Epithelial cell of esophagus (primary cell): Measurements from ENCODE around the gene NAV1.
A peak's percentile ranks its signal among the peaks of the same experiment; 100 is the strongest.

ENCODE experiments used
- DNase-seq: peaks from one replicate; pipeline ENCODE4 v3.0.0; 2010; ENCODE audit warnings: low read depth
- H3K4me3 ChIP-seq: 2 replicates; pipeline ENCODE4 v1.5.1; 2011; ENCODE audit warnings: mild to moderate bottlenecking, low read length, control low read depth
- CTCF ChIP-seq: IDR thresholded peaks from 2 replicates; pipeline ENCODE4 v1.5.1; 2011; ENCODE audit warnings: low read depth, mild to moderate bottlenecking, low read length, control low read depth, inconsistent platforms; ENCODE audit not compliant: insufficient read depth; ENCODE audit errors: missing control alignments

NAV1 gene

GRCh38 chr1:201495551-201496295 lies 43.2 kb upstream of the NAV1 start:
- no peak overlapping the region for H3K4me3 ChIP-seq
- DNase-seq, result peak; percentile 78
- no peak for TF ChIP-seq CTCF

- no peak for TF ChIP-seq CTCF
- H3K4me3 ChIP-seq, result no peak overlapping the region
- no peak for DNase-seq
Observed at GRCh38 chr1:201496296-201496690, 42.6 kb upstream of the NAV1 start.

- DNase-seq, result no peak
- H3K4me3 ChIP-seq, result no peak overlapping the region
- no peak for TF ChIP-seq CTCF
Observed at GRCh38 chr1:201497935-201498509, 40.9 kb upstream of the NAV1 start.

- no peak for DNase-seq
- no peak overlapping the region for H3K4me3 ChIP-seq
- TF ChIP-seq CTCF, result no peak
Observed at GRCh38 chr1:201498621-201499020, 40.3 kb upstream of the NAV1 start.

GRCh38 chr1:201499191-201499590 lies 39.7 kb upstream of the NAV1 start:
- no peak for DNase-seq
- no peak overlapping the region for H3K4me3 ChIP-seq
- TF ChIP-seq CTCF, result no peak

- no peak for TF ChIP-seq CTCF
- no peak overlapping the region for H3K4me3 ChIP-seq
- no peak for DNase-seq
Observed at GRCh38 chr1:201499795-201500669, 38.9 kb upstream of the NAV1 start.
